Measurements from ENCODE around the gene CACNA1C.

Gene CACNA1C

GRCh38 chr12:2513141-2514037 lies 460.6 kb downstream of the CACNA1C start:
- H3K4me3 ChIP-seq (ENCODE audit: low read length in 2 of 2): no peak overlapping the region
- H3K36me3 ChIP-seq (ENCODE audit: control insufficient read depth in 2 of 2, insufficient read depth in 2 of 2, low read length in 2 of 2): no peaks in the 10 kb centered on the region
- no peaks in the 10 kb centered on the region for H3K27me3 ChIP-seq (ENCODE audit: control insufficient read depth in 2 of 2, insufficient read depth in 2 of 2, low read length in 2 of 2)
- H3K4me1 ChIP-seq (ENCODE audit: control insufficient read depth in 2 of 2, insufficient read depth in 2 of 2, low read length in 2 of 2): no peaks in the 10 kb centered on the region
- H3K9ac ChIP-seq (ENCODE audit: low read depth in 1 of 2, low read length in 2 of 2): no peak overlapping the region
- H3K9me3 ChIP-seq (ENCODE audit: control insufficient read depth in 2 of 2, low read length in 2 of 2): no peaks in the 10 kb centered on the region
- H3K27ac ChIP-seq (ENCODE audit: low read depth in 2 of 2, low read length in 2 of 2): no peak overlapping the region

- Histone ChIP-seq H3K9me3 (ENCODE audit: control insufficient read depth in 2 of 2, low read length in 2 of 2) (no peaks in the 10 kb centered on the region), H3K36me3 (ENCODE audit: control insufficient read depth in 2 of 2, insufficient read depth in 2 of 2, low read length in 2 of 2) (no peaks in the 10 kb centered on the region), H3K4me1 (ENCODE audit: control insufficient read depth in 2 of 2, insufficient read depth in 2 of 2, low read length in 2 of 2) (no peaks in the 10 kb centered on the region), H3K27me3 (ENCODE audit: control insufficient read depth in 2 of 2, insufficient read depth in 2 of 2, low read length in 2 of 2) (no peaks in the 10 kb centered on the region), H3K4me3 (ENCODE audit: low read length in 2 of 2) (no peak overlapping the region), H3K9ac (ENCODE audit: low read depth in 1 of 2, low read length in 2 of 2) (no peak overlapping the region), H3K27ac (ENCODE audit: low read depth in 2 of 2, low read length in 2 of 2) (no peak overlapping the region)
Measured at GRCh38 chr12:2514038-2514340, 461.2 kb downstream of the CACNA1C start.

GRCh38 chr12:2520722-2521246 lies 468.0 kb downstream of the CACNA1C start:
- Histone ChIP-seq H3K4me1 (ENCODE audit: control insufficient read depth in 2 of 2, insufficient read depth in 2 of 2, low read length in 2 of 2) (no peaks in the 10 kb centered on the region), H3K36me3 (ENCODE audit: control insufficient read depth in 2 of 2, insufficient read depth in 2 of 2, low read length in 2 of 2) (no peaks in the 10 kb centered on the region), H3K27me3 (ENCODE audit: control insufficient read depth in 2 of 2, insufficient read depth in 2 of 2, low read length in 2 of 2) (no peaks in the 10 kb centered on the region), H3K4me3 (ENCODE audit: low read length in 2 of 2) (no peak overlapping the region), H3K9me3 (ENCODE audit: control insufficient read depth in 2 of 2, low read length in 2 of 2) (no peaks in the 10 kb centered on the region), H3K27ac (ENCODE audit: low read depth in 2 of 2, low read length in 2 of 2) (no peak overlapping the region), H3K9ac (ENCODE audit: low read depth in 1 of 2, low read length in 2 of 2) (no peak overlapping the region)

GRCh38 chr12:2523317-2523716 lies 470.5 kb downstream of the CACNA1C start:
- H3K9ac ChIP-seq (ENCODE audit: low read depth in 1 of 2, low read length in 2 of 2): no peak overlapping the region
- H3K4me3 ChIP-seq (ENCODE audit: low read length in 2 of 2): no peak overlapping the region
- no peak overlapping the region for H3K27ac ChIP-seq (ENCODE audit: low read depth in 2 of 2, low read length in 2 of 2)
- no peaks in the 10 kb centered on the region for H3K4me1 ChIP-seq (ENCODE audit: control insufficient read depth in 2 of 2, insufficient read depth in 2 of 2, low read length in 2 of 2)
- H3K9me3 ChIP-seq (ENCODE audit: control insufficient read depth in 2 of 2, low read length in 2 of 2): no peaks in the 10 kb centered on the region
- H3K36me3 ChIP-seq (ENCODE audit: control insufficient read depth in 2 of 2, insufficient read depth in 2 of 2, low read length in 2 of 2): no peaks in the 10 kb centered on the region
- H3K27me3 ChIP-seq (ENCODE audit: control insufficient read depth in 2 of 2, insufficient read depth in 2 of 2, low read length in 2 of 2): no peaks in the 10 kb centered on the region

- no peaks in the 10 kb centered on the region for H3K4me1 ChIP-seq (ENCODE audit: control insufficient read depth in 2 of 2, insufficient read depth in 2 of 2, low read length in 2 of 2)
- H3K27ac ChIP-seq (ENCODE audit: low read depth in 2 of 2, low read length in 2 of 2): no peak overlapping the region
- H3K9me3 ChIP-seq (ENCODE audit: control insufficient read depth in 2 of 2, low read length in 2 of 2): no peaks in the 10 kb centered on the region
Measured at GRCh38 chr12:2523844-2524243, 471.1 kb downstream of the CACNA1C start.

GRCh38 chr12:2526371-2526770 lies 473.6 kb downstream of the CACNA1C start:
- H3K4me1 ChIP-seq (ENCODE audit: control insufficient read depth in 2 of 2, insufficient read depth in 2 of 2, low read length in 2 of 2): no peaks in the 10 kb centered on the region
- no peak overlapping the region for H3K27ac ChIP-seq (ENCODE audit: low read depth in 2 of 2, low read length in 2 of 2)
- no peak overlapping the region for H3K4me3 ChIP-seq (ENCODE audit: low read length in 2 of 2)
- no peaks in the 10 kb centered on the region for H3K36me3 ChIP-seq (ENCODE audit: control insufficient read depth in 2 of 2, insufficient read depth in 2 of 2, low read length in 2 of 2)
- H3K9ac ChIP-seq (ENCODE audit: low read depth in 1 of 2, low read length in 2 of 2): no peak overlapping the region
- no peaks in the 10 kb centered on the region for H3K9me3 ChIP-seq (ENCODE audit: control insufficient read depth in 2 of 2, low read length in 2 of 2)
- H3K27me3 ChIP-seq (ENCODE audit: control insufficient read depth in 2 of 2, insufficient read depth in 2 of 2, low read length in 2 of 2): no peaks in the 10 kb centered on the region

More at GRCh38 chr12:2523844-2524243, 471.1 kb downstream of the CACNA1C start:
- Histone ChIP-seq H3K27me3 (ENCODE audit: control insufficient read depth in 2 of 2, insufficient read depth in 2 of 2, low read length in 2 of 2) (no peaks in the 10 kb centered on the region), H3K36me3 (ENCODE audit: control insufficient read depth in 2 of 2, insufficient read depth in 2 of 2, low read length in 2 of 2) (no peaks in the 10 kb centered on the region), H3K9ac (ENCODE audit: low read depth in 1 of 2, low read length in 2 of 2) (no peak overlapping the region), H3K4me3 (ENCODE audit: low read length in 2 of 2) (no peak overlapping the region)

- no peaks in the 10 kb centered on the region for H3K36me3 ChIP-seq (ENCODE audit: control insufficient read depth in 2 of 2, insufficient read depth in 2 of 2, low read length in 2 of 2)
- H3K9me3 ChIP-seq (ENCODE audit: control insufficient read depth in 2 of 2, low read length in 2 of 2): no peaks in the 10 kb centered on the region
- no peak overlapping the region for H3K9ac ChIP-seq (ENCODE audit: low read depth in 1 of 2, low read length in 2 of 2)
- no peak overlapping the region for H3K27ac ChIP-seq (ENCODE audit: low read depth in 2 of 2, low read length in 2 of 2)
- no peaks in the 10 kb centered on the region for H3K27me3 ChIP-seq (ENCODE audit: control insufficient read depth in 2 of 2, insufficient read depth in 2 of 2, low read length in 2 of 2)
- no peak overlapping the region for H3K4me3 ChIP-seq (ENCODE audit: low read length in 2 of 2)
- H3K4me1 ChIP-seq (ENCODE audit: control insufficient read depth in 2 of 2, insufficient read depth in 2 of 2, low read length in 2 of 2): no peaks in the 10 kb centered on the region
Measured at GRCh38 chr12:2528001-2528400, 475.2 kb downstream of the CACNA1C start.

GRCh38 chr12:2529807-2530206 lies 477.0 kb downstream of the CACNA1C start:
- no peaks in the 10 kb centered on the region for H3K4me1 ChIP-seq (ENCODE audit: control insufficient read depth in 2 of 2, insufficient read depth in 2 of 2, low read length in 2 of 2)
- H3K9ac ChIP-seq (ENCODE audit: low read depth in 1 of 2, low read length in 2 of 2): no peak overlapping the region
- H3K9me3 ChIP-seq (ENCODE audit: control insufficient read depth in 2 of 2, low read length in 2 of 2): no peaks in the 10 kb centered on the region
- H3K4me3 ChIP-seq (ENCODE audit: low read length in 2 of 2): no peak overlapping the region
- H3K27ac ChIP-seq (ENCODE audit: low read depth in 2 of 2, low read length in 2 of 2): no peak overlapping the region
- no peaks in the 10 kb centered on the region for H3K27me3 ChIP-seq (ENCODE audit: control insufficient read depth in 2 of 2, insufficient read depth in 2 of 2, low read length in 2 of 2)
- no peaks in the 10 kb centered on the region for H3K36me3 ChIP-seq (ENCODE audit: control insufficient read depth in 2 of 2, insufficient read depth in 2 of 2, low read length in 2 of 2)

GRCh38 chr12:2531371-2531770 lies 478.6 kb downstream of the CACNA1C start:
- Histone ChIP-seq H3K27ac (ENCODE audit: low read depth in 2 of 2, low read length in 2 of 2) (no peak overlapping the region), H3K9ac (ENCODE audit: low read depth in 1 of 2, low read length in 2 of 2) (no peak overlapping the region), H3K36me3 (ENCODE audit: control insufficient read depth in 2 of 2, insufficient read depth in 2 of 2, low read length in 2 of 2) (no peaks in the 10 kb centered on the region), H3K27me3 (ENCODE audit: control insufficient read depth in 2 of 2, insufficient read depth in 2 of 2, low read length in 2 of 2) (no peaks in the 10 kb centered on the region), H3K4me1 (ENCODE audit: control insufficient read depth in 2 of 2, insufficient read depth in 2 of 2, low read length in 2 of 2) (no peaks in the 10 kb centered on the region), H3K9me3 (ENCODE audit: control insufficient read depth in 2 of 2, low read length in 2 of 2) (no peaks in the 10 kb centered on the region), H3K4me3 (ENCODE audit: low read length in 2 of 2) (no peak overlapping the region)

- H3K27me3 ChIP-seq (ENCODE audit: control insufficient read depth in 2 of 2, insufficient read depth in 2 of 2, low read length in 2 of 2): no peaks in the 10 kb centered on the region
- no peaks in the 10 kb centered on the region for H3K4me1 ChIP-seq (ENCODE audit: control insufficient read depth in 2 of 2, insufficient read depth in 2 of 2, low read length in 2 of 2)
- H3K27ac ChIP-seq (ENCODE audit: low read depth in 2 of 2, low read length in 2 of 2): no peak overlapping the region
- no peaks in the 10 kb centered on the region for H3K36me3 ChIP-seq (ENCODE audit: control insufficient read depth in 2 of 2, insufficient read depth in 2 of 2, low read length in 2 of 2)
- no peak overlapping the region for H3K9ac ChIP-seq (ENCODE audit: low read depth in 1 of 2, low read length in 2 of 2)
- H3K9me3 ChIP-seq (ENCODE audit: control insufficient read depth in 2 of 2, low read length in 2 of 2): no peaks in the 10 kb centered on the region
- no peak overlapping the region for H3K4me3 ChIP-seq (ENCODE audit: low read length in 2 of 2)
Measured at GRCh38 chr12:2533036-2533435, 480.2 kb downstream of the CACNA1C start.
